Glutamatergic neuron (in vitro differentiated cells): ENCODE results near the gene TMEM41A. TPM values are rescaled to one million over a fixed set of nuclear protein-coding genes. Genes with fewer than 3 reads are reported as not detected.
"Not testable (repeated sequence)": the region's sequence is repeated elsewhere in the genome, so short reads cannot be mapped to it uniquely, and the experiment has no call there.

Experiments
- DNase-seq: peaks from one replicate; pipeline ENCODE4 v3.0.0; 2022
- H3K27ac Mint-ChIP-seq: one replicate; pipeline ENCODE4 v1.8.0; 2020; ENCODE audit warnings: mild to moderate bottlenecking, mixed read lengths, inconsistent platforms; ENCODE audit not compliant: unreplicated experiment
- H3K27me3 Mint-ChIP-seq: one replicate; pipeline ENCODE4 v1.8.0; 2020; ENCODE audit warnings: mild to moderate bottlenecking, moderate library complexity, mixed read lengths, inconsistent platforms; ENCODE audit not compliant: unreplicated experiment
- H3K36me3 Mint-ChIP-seq: one replicate; pipeline ENCODE4 v1.8.0; 2020; ENCODE audit warnings: mild to moderate bottlenecking, mixed read lengths, inconsistent platforms; ENCODE audit not compliant: unreplicated experiment
- H3K4me1 Mint-ChIP-seq: one replicate; pipeline ENCODE4 v1.8.0; 2020; ENCODE audit warnings: mild to moderate bottlenecking, low read depth, mixed read lengths, inconsistent platforms; ENCODE audit not compliant: unreplicated experiment
- H3K4me3 Mint-ChIP-seq: one replicate; pipeline ENCODE4 v1.8.0; 2020; ENCODE audit warnings: mild to moderate bottlenecking, mixed read lengths, inconsistent platforms; ENCODE audit not compliant: unreplicated experiment
- H3K9me3 Mint-ChIP-seq: one replicate; pipeline ENCODE4 v1.8.0; 2020; ENCODE audit warnings: mild to moderate bottlenecking, moderate library complexity, mixed read lengths, inconsistent platforms; ENCODE audit not compliant: unreplicated experiment
- total RNA-seq: library from RNA; stranded (reverse); fragmentation: NEBNext Ultra II Directional; extraction: Animal tissue kit (Norgen Biotek cat#: 25700); gene quantifications from one replicate; pipeline ENCODE4 v1.2.1, GENCODE V29; 2021; ENCODE audit not compliant: unreplicated experiment
- TF ChIP-seq, protein P1 (sequence below): fragments of 200-600 bp; sonication (generic); IDR thresholded peaks from one replicate; pipeline ENCODE4 v1.5.0; 2021; ENCODE audit not compliant: partially characterized antibody, unreplicated experiment

The TMEM41A gene
- total RNA-seq, 1 donor from 2014 or later, result 12.6 TPM

DNA sequence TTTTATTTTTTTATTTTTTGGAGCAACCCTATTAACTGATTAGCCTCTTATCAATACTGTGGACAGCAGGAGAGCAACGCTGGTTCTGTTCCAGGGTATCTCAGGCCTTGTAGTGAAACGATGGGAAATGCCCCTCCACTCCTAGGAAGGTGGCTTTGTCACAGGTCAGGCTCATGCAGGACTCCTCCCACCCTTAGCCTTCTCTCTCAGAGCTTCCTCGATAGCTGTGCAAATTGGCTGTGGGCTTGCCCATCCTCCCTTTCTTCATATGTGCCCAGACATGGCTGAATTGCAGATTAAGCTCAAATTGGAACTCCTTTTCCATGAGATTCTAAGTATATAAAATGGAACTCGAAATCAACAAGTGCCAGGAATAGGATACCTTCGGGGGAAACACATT is 38.5 kb downstream of the TMEM41A start:
- H3K9me3 Mint-ChIP-seq, result peaks cover 5% of the 10 kb centered on the region
- no peak overlapping the region for H3K27ac Mint-ChIP-seq
- H3K4me3 Mint-ChIP-seq, result no peak overlapping the region
- no peaks in the 10 kb centered on the region for H3K4me1 Mint-ChIP-seq
- peaks cover 2% of the 10 kb centered on the region for H3K27me3 Mint-ChIP-seq
- peaks cover 15% of the 10 kb centered on the region for H3K36me3 Mint-ChIP-seq
- no peak for DNase-seq
- TF ChIP-seq, protein P1, sequence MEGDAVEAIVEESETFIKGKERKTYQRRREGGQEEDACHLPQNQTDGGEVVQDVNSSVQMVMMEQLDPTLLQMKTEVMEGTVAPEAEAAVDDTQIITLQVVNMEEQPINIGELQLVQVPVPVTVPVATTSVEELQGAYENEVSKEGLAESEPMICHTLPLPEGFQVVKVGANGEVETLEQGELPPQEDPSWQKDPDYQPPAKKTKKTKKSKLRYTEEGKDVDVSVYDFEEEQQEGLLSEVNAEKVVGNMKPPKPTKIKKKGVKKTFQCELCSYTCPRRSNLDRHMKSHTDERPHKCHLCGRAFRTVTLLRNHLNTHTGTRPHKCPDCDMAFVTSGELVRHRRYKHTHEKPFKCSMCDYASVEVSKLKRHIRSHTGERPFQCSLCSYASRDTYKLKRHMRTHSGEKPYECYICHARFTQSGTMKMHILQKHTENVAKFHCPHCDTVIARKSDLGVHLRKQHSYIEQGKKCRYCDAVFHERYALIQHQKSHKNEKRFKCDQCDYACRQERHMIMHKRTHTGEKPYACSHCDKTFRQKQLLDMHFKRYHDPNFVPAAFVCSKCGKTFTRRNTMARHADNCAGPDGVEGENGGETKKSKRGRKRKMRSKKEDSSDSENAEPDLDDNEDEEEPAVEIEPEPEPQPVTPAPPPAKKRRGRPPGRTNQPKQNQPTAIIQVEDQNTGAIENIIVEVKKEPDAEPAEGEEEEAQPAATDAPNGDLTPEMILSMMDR, result no peak

DNA sequence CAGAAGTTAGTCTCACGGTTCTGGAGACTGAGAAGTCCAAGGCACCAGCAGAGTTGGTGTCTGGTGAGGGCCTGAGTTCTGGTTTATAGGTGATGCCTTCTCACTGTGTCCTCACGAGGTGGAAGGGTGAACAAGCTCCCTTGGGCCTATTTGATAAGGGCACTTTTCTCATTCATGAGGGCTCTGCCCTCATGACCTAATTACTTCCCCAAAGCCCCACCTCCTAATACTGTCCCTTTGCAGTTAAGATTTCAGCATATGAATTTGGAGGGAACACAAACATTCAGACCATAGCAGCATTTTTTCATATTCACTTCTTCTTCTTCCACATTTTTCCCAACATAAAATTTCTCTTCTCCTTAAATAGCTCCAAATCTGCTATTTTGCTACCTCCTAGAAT is 41.5 kb downstream of the TMEM41A start:
- H3K27me3 Mint-ChIP-seq, result no peaks in the 10 kb centered on the region
- DNase-seq, result no peak
- H3K4me1 Mint-ChIP-seq, result no peaks in the 10 kb centered on the region
- no peak overlapping the region for H3K27ac Mint-ChIP-seq
- peaks cover 6% of the 10 kb centered on the region for H3K9me3 Mint-ChIP-seq
- peaks cover 3% of the 10 kb centered on the region for H3K36me3 Mint-ChIP-seq
- no peak overlapping the region for H3K4me3 Mint-ChIP-seq
- TF ChIP-seq, protein P1, result no peak

DNA sequence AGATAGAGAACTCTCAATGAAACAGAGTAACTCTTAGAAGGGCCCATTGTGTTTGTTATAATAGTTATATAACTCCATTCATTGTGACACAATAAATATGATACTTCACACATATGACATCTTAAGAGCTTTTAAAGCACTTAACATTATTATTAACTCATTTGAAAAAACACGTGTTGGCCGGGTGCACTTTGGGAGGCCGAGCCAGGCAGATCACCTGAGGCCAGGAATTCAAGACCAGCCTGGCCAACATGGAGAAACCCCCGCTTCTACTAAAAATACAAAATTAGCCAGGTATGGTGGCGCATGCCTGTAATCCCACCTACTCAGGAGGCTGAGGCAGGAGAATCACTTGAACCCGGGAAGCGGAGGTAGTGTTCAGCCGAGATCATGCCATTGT is 47.4 kb downstream of the TMEM41A start:
- not testable (repeated sequence) for DNase-seq, H3K4me1 Mint-ChIP-seq, H3K27me3 Mint-ChIP-seq, H3K36me3 Mint-ChIP-seq, H3K27ac Mint-ChIP-seq, H3K4me3 Mint-ChIP-seq, H3K9me3 Mint-ChIP-seq

DNA sequence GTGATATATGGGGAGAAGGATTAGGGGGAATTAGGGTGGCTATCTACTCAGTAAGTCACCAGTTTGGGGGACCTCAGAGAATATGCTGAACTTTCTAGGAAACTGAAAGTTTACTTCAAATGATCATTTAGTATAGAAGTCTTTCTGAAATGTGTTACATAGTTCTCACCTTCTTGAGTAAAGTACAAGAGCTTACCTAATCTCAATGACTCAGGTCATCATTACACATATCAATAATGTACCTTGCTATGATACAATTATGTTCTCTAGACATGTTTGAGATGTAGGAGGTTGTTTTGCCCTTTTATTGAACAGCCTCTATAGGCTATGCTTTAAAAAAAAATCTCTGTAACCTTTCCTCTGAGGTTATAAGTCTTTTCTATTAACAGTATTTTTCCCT is 50.7 kb downstream of the TMEM41A start:
- Mint-ChIP-seq H3K27me3 (no peaks in the 10 kb centered on the region), H3K4me3 (no peak overlapping the region), H3K27ac (no peak overlapping the region), H3K4me1 (no peaks in the 10 kb centered on the region), H3K9me3 (no peaks in the 10 kb centered on the region), H3K36me3 (no peaks in the 10 kb centered on the region)
- DNase-seq, result no peak
- TF ChIP-seq, protein P1, result no peak

DNA sequence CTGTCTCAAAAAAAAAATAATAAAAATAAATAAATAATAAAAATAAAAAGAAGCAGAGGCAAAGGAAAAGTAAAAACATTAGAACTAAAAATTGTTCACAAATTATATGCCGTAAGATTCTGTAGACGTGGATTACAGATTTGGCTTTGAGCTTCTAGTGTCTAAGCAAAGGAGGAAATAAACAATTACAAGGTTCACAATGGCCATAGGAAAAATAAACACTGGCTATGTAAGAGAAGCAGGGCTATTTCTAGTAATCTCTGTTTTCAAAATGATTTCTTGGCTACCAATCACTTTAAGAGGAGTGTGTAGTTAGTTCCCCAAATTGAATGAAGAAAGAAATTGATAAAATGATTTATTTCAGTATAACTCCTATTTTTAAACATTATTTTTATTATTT is 54.5 kb downstream of the TMEM41A start:
- H3K27me3 Mint-ChIP-seq, result no peaks in the 10 kb centered on the region
- no peaks in the 10 kb centered on the region for H3K36me3 Mint-ChIP-seq
- no peak overlapping the region for H3K4me3 Mint-ChIP-seq
- DNase-seq, result no peak
- H3K9me3 Mint-ChIP-seq, result no peaks in the 10 kb centered on the region
- H3K4me1 Mint-ChIP-seq, result no peaks in the 10 kb centered on the region
- no peak overlapping the region for H3K27ac Mint-ChIP-seq
- TF ChIP-seq, protein P1, result no peak

DNA sequence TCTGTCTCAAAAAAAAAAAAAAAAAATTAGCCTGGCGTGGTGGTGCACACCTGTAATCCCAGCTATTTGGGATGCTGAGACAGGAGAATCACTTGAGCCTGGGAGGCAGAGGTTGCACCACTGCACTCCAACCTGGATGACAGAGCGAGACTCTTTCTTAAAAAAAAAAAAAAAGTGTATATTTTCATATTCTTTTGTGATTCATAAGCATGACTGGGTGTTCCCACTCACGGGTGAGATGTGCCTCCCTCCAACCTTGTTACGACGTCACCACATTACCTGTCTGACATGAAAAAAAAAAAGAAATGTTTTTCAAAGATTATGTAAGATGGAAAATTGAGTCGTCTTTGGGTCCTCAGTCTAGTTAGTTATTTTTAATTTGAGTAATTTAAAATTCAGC is 56.8 kb downstream of the TMEM41A start:
- TF ChIP-seq, protein P1, result no peak
- Mint-ChIP-seq H3K36me3 (no peaks in the 10 kb centered on the region), H3K9me3 (peaks cover 2% of the 10 kb centered on the region), H3K4me1 (no peaks in the 10 kb centered on the region), H3K27ac (no peak overlapping the region), H3K4me3 (no peak overlapping the region), H3K27me3 (no peaks in the 10 kb centered on the region)
- DNase-seq, result no peak
